ENCODE data around the gene MZT2A.
"Not testable (repeated sequence)": the region's sequence is repeated elsewhere in the genome, so short reads cannot be mapped to it uniquely, and the experiment has no call there.

The MZT2A gene

GRCh38 chr2:131445896-131446295 is 46.3 kb downstream of the MZT2A start:
- no peak for TF ChIP-seq CTCF (IDR thresholded peaks at IDR 0.05; ENCODE audit: control extremely low read depth, extremely low read depth, low read depth, missing control alignments)
- POLR2A ChIA-PET = no interaction called here
- DNase-seq (ENCODE audit: extremely low spot score) = no peak
- CTCF ChIA-PET = no interaction called here

- POLR2A ChIA-PET, CTCF ChIA-PET: not testable (repeated sequence)
Observed at GRCh38 chr2:131445515-131445797, 46.7 kb downstream of the MZT2A start.

GRCh38 chr2:131444736-131445514 is 47.3 kb downstream of the MZT2A start:
- POLR2A ChIA-PET = not testable (repeated sequence)

More at GRCh38 chr2:131445515-131445797, 46.7 kb downstream of the MZT2A start:
- not testable (repeated sequence) for DNase-seq (ENCODE audit: extremely low spot score)

GRCh38 chr2:131440742-131441468 is 51.3 kb downstream of the MZT2A start:
- POLR2A ChIA-PET; CTCF ChIA-PET; DNase-seq (ENCODE audit: extremely low spot score): not testable (repeated sequence)

More at GRCh38 chr2:131444736-131445514, 47.3 kb downstream of the MZT2A start:
- DNase-seq (ENCODE audit: extremely low spot score); CTCF ChIA-PET: not testable (repeated sequence)
